Keratinocyte (primary cell): ENCODE data around the gene LRATD1. TPM values are rescaled to one million over a fixed set of nuclear protein-coding genes. Genes with fewer than 3 reads are reported as not detected.

ENCODE experiments used
- DNase-seq: peaks from one replicate; pipeline ENCODE4 v3.0.0-alpha.2; 2011; ENCODE audit warnings: low read depth, missing footprints, low spot score
- FAIRE-seq: peaks from 2 replicates; lab custom pipeline; 2011; peaks lifted over from hg19 to GRCh38; lab: Jason Lieb, UNC
- H2AFZ ChIP-seq: 2 replicates; pipeline ENCODE4 v1.6.0; 2012; ENCODE audit warnings: low read length, control low read depth, inconsistent platforms; ENCODE audit not compliant: control insufficient read depth
- H3K27ac ChIP-seq: 2 replicates; pipeline ENCODE4 v1.5.1; 2011; ENCODE audit warnings: low read length; ENCODE audit not compliant: control insufficient read depth, insufficient read depth
- H3K27me3 ChIP-seq: 3 replicates; pipeline ENCODE4 v1.6.0; 2011; ENCODE audit warnings: low read length; ENCODE audit not compliant: control insufficient read depth, insufficient read depth; ENCODE audit errors: extremely low read depth
- H3K36me3 ChIP-seq, 2 experiments: 2 replicates in 1 of 2; 3 replicates in 1 of 2; pipeline ENCODE4 v1.5.1; 2011; ENCODE audit warnings: low read length in 2 of 2, mild to moderate bottlenecking in 1 of 2; ENCODE audit not compliant: control insufficient read depth in 2 of 2, insufficient read depth in 2 of 2; ENCODE audit errors: extremely low read depth in 1 of 2
- H3K4me1 ChIP-seq: 3 replicates; pipeline ENCODE4 v1.5.1; 2011; ENCODE audit warnings: low read length; ENCODE audit not compliant: control insufficient read depth, insufficient read depth; ENCODE audit errors: extremely low read depth
- H3K4me2 ChIP-seq: 3 replicates; pipeline ENCODE4 v1.6.0; 2011; ENCODE audit warnings: low read depth, low read length; ENCODE audit not compliant: control insufficient read depth, insufficient read depth; ENCODE audit errors: extremely low read depth
- H3K4me3 ChIP-seq, 3 experiments: fragments of 200-600 bp in 1 of 3; sonication (generic) in 1 of 3; 2 replicates in 2 of 3; 3 replicates in 1 of 3; pipeline ENCODE4 v1.5.1; 2011 to 2016; ENCODE audit warnings: low read length in 3 of 3, mild to moderate bottlenecking in 3 of 3, control low read depth in 2 of 3, inconsistent platforms in 1 of 3, low read depth in 1 of 3, mixed read lengths in 1 of 3, mixed run types in 1 of 3, moderate library complexity in 1 of 3; ENCODE audit not compliant: control insufficient read depth in 2 of 3, insufficient read depth in 2 of 3; ENCODE audit errors: extremely low read depth in 1 of 3
- H3K79me2 ChIP-seq: 2 replicates; pipeline ENCODE4 v1.6.0; 2012; ENCODE audit warnings: low read length; ENCODE audit not compliant: control insufficient read depth, insufficient read depth
- H3K9ac ChIP-seq: 3 replicates; pipeline ENCODE4 v1.6.0; 2011; ENCODE audit warnings: low read length; ENCODE audit not compliant: control insufficient read depth, insufficient read depth; ENCODE audit errors: extremely low read depth
- H3K9me1 ChIP-seq: 3 replicates; pipeline ENCODE4 v1.6.0; 2011; ENCODE audit warnings: low read length; ENCODE audit not compliant: control insufficient read depth, insufficient read depth; ENCODE audit errors: extremely low read depth
- H3K9me3 ChIP-seq: 2 replicates; pipeline ENCODE4 v1.5.1; 2012; ENCODE audit warnings: low read depth, low read length; ENCODE audit not compliant: control insufficient read depth
- H4K20me1 ChIP-seq: 3 replicates; pipeline ENCODE4 v1.6.0; 2011; ENCODE audit warnings: low read length; ENCODE audit not compliant: control insufficient read depth, insufficient read depth; ENCODE audit errors: extremely low read depth
- EZH2 ChIP-seq: IDR thresholded peaks from one replicate; pipeline ENCODE4 v1.6.1; 2012; ENCODE audit warnings: inconsistent platforms, mild to moderate bottlenecking, low read length, moderate library complexity
- dilution Hi-C: fragments of 300-500 bp; cut with MboI; formaldehyde crosslinking; loops from one replicate; pipeline ENCODE4 v1.7.0; 2020; ENCODE audit warnings: low sequenced_read_pairs; ENCODE audit not compliant: extremely low pct_ligation_motif_present
- polyA plus RNA-seq, 5 experiments: library from polyadenylated mRNA; depleted of rRNA in 3 of 5; stranded (reverse) in 3 of 5; stranded (forward) in 1 of 5; unstranded in 1 of 5; fragments of >200 nt; gene quantifications; 1 replicate in 1 of 5; 2 replicates in 3 of 5; 3 replicates in 1 of 5; pipeline versions ENCODE4 v1.2.1 to v1.2.3, GENCODE V29; 2011 to 2012; ENCODE audit warnings: missing spikeins in 2 of 5, low read depth in 1 of 5, low replicate concordance in 1 of 5
- TF ChIP-seq, protein P1 (sequence below), 3 experiments: IDR thresholded peaks in 1 of 3; conservative IDR thresholded peaks in 1 of 3; optimal IDR thresholded peaks in 1 of 3; 2 replicates in 2 of 3; 3 replicates in 1 of 3; pipeline versions ENCODE3 to v1.5.1; 2011; ENCODE audit warnings: low read length in 3 of 3, mild to moderate bottlenecking in 3 of 3, moderate library complexity in 2 of 3, control low read depth in 1 of 3, inconsistent platforms in 1 of 3; ENCODE audit not compliant: insufficient read depth in 2 of 3; ENCODE audit errors: extremely low read depth in 1 of 3

LRATD1 gene
- polyA plus RNA-seq, 1 donor (not counting 4 experiments of a cell fraction or from before 2014, with no cell fraction given), result 4.3 TPM

DNA sequence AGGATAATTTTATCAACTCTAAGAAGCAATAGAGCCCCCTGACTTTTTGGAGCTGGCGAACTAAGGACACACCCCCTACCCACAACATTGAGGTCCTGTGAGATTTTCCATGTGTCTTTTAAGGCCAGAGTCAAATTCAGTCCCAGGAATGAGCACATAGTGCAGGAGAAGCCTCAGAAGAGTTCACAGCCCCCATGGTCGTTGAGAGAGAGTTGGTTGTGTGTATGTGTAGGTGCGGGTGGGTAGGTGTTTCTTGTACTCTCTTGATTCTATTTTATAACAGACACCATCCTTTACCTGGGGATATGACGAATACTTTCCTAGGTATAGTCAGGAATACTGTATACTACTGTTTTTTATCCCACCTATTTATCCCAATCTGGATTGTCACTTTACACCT lies 8.6 kb downstream of the LRATD1 start:
- Histone ChIP-seq H3K9ac (no peak overlapping the region), H2AFZ (no peak overlapping the region), H3K79me2 (no peaks in the 10 kb centered on the region), H3K9me1 (no peaks in the 10 kb centered on the region), H4K20me1 (no peaks in the 10 kb centered on the region), H3K4me2 (no peak overlapping the region), H3K36me3 (peaks cover 0 to 1% of the 10 kb centered on the region in 2 experiments), H3K4me3 (no peak overlapping the region), H3K27me3 (no peaks in the 10 kb centered on the region), H3K9me3 (no peaks in the 10 kb centered on the region), H3K27ac (no peak overlapping the region), H3K4me1 (no peaks in the 10 kb centered on the region)
- TF ChIP-seq EZH2, result no peak
- TF ChIP-seq, protein P1, sequence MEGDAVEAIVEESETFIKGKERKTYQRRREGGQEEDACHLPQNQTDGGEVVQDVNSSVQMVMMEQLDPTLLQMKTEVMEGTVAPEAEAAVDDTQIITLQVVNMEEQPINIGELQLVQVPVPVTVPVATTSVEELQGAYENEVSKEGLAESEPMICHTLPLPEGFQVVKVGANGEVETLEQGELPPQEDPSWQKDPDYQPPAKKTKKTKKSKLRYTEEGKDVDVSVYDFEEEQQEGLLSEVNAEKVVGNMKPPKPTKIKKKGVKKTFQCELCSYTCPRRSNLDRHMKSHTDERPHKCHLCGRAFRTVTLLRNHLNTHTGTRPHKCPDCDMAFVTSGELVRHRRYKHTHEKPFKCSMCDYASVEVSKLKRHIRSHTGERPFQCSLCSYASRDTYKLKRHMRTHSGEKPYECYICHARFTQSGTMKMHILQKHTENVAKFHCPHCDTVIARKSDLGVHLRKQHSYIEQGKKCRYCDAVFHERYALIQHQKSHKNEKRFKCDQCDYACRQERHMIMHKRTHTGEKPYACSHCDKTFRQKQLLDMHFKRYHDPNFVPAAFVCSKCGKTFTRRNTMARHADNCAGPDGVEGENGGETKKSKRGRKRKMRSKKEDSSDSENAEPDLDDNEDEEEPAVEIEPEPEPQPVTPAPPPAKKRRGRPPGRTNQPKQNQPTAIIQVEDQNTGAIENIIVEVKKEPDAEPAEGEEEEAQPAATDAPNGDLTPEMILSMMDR (optimal IDR thresholded peaks at IDR 0.05 in 1 of 3, IDR thresholded peaks at IDR 0.05 in 1 of 3, conservative IDR thresholded peaks at IDR 0.05 in 1 of 3; ENCODE audit: extremely low read depth in 1 of 3, insufficient read depth in 2 of 3, low read length in 3 of 3), result no peak
- no peak for DNase-seq
- FAIRE-seq, result no peak
- dilution Hi-C loops, result no loop called here

DNA sequence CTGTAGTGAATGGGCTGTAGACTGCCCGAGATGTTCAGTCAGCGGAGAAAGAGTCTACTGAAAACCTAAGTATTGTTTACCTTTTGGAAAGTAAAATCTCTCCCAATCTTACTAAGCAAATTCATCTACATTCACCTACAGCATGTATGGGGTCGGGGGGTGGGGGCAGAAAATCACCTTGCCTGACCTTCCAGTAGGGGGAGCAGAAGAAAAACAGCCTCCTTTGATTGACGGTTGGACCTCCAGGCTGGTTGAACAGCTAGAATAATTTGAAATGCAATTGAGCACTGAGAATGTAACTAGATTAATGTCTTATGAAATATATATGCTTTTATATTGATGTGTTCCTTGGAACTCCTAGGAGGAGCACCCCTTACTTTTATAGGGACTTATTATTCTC lies 10.0 kb downstream of the LRATD1 start:
- Histone ChIP-seq H3K9me3 (no peaks in the 10 kb centered on the region), H3K27me3 (no peaks in the 10 kb centered on the region), H3K36me3 (no peaks in the 10 kb centered on the region), H2AFZ (no peak overlapping the region), H3K4me2 (no peak overlapping the region), H3K9me1 (no peaks in the 10 kb centered on the region), H3K4me3 (no peak overlapping the region), H4K20me1 (no peaks in the 10 kb centered on the region), H3K27ac (no peak overlapping the region), H3K9ac (no peak overlapping the region), H3K79me2 (no peaks in the 10 kb centered on the region), H3K4me1 (no peaks in the 10 kb centered on the region)
- TF ChIP-seq EZH2, result no peak
- TF ChIP-seq, protein P1 (optimal IDR thresholded peaks at IDR 0.05 in 1 of 3, IDR thresholded peaks at IDR 0.05 in 1 of 3, conservative IDR thresholded peaks at IDR 0.05 in 1 of 3; ENCODE audit: extremely low read depth in 1 of 3, insufficient read depth in 2 of 3, low read length in 3 of 3), result peak in 2 of 3 experiments; percentile 5 to 24
- dilution Hi-C loops, result no loop called here
- FAIRE-seq (no peak), DNase-seq (no peak)
